GM19467 (cell line): Measurements from ENCODE around the gene FAM131B.

Source experiments
- ATAC-seq: cut with Tn5 transposase; IDR thresholded peaks from one replicate; pipeline ENCODE4 v1.9.1; 2021; ENCODE audit warnings: mild to moderate bottlenecking, moderate library complexity; ENCODE audit not compliant: unreplicated experiment

Gene FAM131B

DNA sequence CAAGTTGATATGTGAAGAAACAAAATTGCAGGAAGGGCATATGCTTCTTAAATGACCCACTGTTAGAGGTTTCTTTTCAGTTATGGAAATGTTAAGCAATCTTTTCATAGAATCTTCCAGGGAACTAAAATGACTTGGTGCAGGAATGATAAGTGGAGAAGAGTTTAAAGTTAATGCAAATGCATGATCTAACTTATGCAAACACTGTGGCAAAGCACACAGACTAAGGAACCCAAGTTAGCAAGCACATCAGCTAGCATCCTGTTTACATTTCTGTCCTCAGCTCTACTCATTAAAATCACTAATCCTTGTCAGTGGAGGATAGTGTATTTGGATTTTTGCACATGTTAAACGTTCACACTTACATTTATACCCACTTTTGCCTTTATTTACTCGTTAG, 37.3 kb downstream of the FAM131B start:
- ATAC-seq, result peak; percentile 52

DNA sequence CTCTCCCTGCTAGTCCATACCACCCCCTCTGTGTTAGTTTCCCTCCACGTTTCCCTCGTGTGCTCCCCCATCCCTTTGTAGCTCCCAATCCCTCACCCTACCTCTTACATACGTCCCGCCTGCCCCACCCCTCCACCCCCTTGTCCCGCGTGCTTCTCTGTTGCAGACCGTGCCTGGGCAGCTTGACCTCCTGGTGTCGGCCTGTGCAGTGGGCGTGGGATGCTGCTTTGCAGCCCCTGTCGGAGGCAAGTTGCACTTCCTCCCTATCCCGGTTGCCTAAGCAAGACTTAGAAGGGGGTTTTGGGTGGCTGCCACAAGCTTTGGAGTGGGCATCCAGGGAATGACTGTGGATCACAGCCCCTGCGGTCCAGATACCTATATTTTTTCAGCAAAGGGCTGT, 38.9 kb downstream of the FAM131B start:
- ATAC-seq, result no peak

DNA sequence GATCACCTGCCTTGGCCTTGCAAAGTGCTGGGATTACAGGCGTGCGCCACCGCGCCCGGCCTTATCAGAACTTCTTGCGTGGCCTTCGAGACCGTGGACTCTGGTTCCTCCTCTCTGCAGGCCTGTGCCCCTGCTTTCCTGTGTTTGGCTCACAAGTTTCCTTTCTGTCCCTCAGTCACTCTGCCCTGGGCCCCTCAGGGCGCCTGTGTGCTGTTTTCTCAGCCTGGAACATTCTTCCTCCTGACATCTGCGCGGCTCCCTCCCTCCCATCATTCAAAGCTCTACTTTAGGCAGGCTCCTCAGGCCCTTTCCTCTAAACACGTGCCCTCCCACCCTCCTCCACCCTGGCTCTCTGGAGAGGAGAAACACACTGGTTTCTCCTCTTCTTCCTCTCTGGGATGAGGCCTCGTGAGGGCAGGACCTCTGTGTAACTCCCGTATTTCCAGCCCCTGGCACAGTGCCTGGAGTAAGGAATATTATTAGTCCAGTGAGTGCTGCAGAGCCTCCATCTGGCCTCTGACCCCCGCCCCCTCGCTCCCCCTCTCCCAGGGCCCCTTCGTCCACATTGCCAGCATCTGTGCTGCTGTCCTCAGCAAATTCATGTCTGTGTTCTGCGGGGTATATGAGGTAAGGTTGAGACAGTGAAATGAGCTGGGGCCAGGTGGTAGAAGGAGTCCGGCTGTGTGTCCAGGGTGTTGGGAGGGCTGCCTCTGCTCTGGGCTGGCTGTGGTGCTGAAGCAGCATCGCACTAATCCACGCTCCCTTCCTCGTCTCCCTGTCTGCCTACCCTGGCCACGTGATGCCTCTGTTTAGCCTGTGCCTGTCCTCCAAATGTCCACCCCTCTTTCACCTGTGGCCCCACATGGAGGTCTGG, 39.5 kb downstream of the FAM131B start:
- ATAC-seq, result no peak

DNA sequence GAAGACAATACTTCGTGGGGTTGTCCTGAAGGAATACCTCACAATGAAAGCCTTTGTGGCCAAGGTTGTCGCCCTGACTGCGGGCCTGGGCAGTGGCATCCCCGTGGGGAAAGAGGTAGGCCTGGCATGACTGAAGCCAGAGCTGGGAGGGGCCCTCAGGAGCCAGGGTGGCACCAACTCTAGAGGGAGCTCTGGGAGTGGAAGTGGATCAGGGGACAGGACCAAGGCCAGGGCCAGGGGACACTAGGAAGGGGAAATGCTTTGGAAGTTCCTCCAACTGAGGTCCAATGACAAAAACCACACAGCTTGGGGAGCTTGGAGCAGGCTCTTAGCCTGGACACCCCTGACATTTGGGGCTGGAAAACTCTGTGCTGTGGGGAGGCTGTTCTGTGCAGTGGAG, 40.8 kb downstream of the FAM131B start:
- ATAC-seq, result no peak

DNA sequence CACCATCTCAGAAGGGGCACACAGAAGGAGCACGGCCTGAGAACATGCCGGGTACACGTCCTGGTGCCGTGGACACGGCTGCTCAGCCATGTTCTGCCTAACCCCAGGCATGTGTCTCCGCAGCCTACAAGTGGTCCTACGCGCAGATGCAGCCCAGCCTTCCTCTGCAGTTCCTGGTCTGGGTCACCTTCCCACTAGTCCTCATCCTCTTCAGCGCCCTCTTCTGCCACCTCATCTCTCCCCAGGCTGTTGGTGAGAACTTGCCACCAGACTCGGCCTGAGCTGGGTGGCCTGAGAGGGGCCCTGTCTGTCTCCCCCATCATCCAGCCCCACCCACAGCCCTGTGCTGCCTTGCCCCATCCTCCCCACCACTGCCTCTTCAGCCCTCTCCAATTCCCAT, 41.3 kb downstream of the FAM131B start:
- no peak for ATAC-seq

DNA sequence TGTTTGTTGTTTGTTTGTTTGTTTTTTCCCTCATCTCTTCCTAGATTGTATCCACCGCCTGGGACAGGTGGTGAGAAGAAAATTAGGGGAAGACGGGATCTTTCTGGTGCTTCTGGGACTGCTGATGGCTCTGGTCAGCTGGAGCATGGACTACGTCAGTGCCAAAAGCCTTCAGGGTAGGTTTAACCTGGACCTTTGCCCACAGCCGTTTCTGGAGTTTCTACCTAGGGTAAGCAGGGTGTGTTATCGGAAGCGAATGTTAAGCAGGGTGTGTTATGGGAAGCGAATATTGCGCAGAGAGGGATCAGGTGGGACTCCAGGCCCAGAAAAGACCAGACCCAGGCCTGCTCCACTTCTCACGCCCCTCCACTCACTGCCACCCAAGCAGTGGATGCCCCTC, 41.9 kb downstream of the FAM131B start:
- ATAC-seq, result no peak

DNA sequence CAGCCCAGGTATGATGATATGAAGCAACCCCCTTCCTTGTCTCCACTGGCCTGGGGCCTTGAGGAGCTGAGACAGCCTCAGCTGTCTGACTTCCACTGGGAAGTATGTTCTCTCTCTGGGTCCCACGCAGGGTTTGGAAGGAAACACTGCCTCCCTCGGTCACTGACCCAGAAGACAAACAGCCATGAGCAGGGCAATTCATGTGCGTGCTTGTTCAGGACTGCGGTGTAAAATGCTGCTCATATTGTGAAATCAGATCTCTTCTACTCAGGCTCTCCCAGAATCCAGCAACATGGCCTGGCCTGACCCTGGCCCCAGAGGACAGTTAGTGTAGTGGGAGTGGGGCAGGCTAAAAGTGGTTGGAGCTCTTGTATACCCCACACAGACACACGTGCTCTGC, 43.9 kb downstream of the FAM131B start:
- no peak for ATAC-seq

DNA sequence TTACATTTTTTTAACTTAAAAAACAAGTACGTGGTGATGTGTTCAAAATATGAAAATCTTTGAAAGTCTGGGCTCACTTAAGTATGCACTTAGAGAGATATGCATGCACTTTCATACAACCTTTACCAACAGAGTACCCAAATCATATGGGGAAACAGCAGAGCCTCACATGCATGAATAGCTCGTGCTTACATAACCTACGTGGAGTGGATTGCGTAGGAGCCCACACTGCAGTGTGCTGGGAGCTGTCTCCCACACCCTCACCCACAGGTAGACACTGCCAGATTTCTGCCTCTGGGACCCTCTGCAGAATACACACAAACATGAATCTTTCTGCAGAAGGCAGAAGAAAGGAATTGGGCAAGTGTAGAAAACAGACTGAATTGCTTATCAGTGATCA, 46.0 kb downstream of the FAM131B start:
- ATAC-seq, result no peak

DNA sequence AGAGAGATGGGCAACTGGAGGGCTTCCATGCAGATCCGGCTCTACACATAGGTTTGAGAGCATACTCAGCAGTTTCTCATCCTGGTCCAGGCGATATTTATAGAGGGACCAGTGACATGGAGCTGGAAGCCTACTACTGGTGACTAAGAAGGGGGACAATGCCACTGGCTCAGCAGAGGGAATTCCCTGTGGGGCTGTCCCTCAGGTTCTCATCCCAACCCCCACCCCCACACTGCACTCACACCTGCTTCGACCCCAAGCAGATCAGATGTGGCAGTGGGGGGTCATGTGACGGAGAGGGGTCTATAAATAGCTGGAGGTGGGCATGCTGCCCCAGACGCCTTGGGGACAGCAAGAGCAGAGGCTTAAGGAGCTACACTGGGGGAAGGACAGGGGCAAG, 46.7 kb downstream of the FAM131B start, which contains the start of gene CLCN1:
Gene CLCN1 (plus strand): TSS at position 336 of the 400 bp plus-strand sequence. CDS start 102 bp downstream, outside the sequence.
- no peak for ATAC-seq

DNA sequence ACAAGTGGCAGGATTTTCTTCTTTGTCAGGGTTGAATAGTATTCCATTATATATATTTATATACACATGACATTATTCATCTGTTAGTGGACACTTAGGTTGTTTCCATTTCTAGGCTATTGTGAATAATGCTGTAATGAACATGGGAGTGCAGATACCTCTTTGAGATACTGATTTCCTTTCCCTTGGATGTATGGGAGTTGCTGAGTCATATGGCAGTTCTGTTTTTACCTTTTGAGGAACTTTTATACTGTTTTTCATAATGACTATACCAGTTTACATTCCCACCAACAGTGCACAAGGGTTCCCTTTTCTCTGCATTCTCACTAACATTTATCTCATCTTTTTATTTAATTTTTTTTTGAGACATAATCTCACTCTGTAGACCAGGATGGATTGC, 48.4 kb downstream of the FAM131B start:
- ATAC-seq, result no peak

DNA sequence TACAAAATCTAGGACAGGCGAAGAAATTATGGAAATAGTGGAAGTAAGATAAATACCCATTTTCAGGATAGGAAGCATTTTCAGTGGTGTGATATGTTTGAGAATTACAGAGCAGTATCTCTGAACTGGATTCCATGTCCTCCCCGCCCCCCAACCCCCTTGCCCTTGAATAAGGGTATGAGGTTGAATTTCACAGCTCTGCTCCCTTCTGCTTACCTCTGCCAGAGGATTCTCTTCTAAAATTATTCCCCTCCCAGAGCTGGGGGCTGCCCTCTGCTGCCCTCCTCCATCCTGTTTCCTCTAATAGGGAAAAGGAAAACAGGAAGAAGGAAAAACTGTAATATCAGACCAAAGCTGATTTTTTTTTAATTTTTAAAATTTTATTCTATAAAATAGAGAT, 53.9 kb downstream of the FAM131B start:
- no peak for ATAC-seq

DNA sequence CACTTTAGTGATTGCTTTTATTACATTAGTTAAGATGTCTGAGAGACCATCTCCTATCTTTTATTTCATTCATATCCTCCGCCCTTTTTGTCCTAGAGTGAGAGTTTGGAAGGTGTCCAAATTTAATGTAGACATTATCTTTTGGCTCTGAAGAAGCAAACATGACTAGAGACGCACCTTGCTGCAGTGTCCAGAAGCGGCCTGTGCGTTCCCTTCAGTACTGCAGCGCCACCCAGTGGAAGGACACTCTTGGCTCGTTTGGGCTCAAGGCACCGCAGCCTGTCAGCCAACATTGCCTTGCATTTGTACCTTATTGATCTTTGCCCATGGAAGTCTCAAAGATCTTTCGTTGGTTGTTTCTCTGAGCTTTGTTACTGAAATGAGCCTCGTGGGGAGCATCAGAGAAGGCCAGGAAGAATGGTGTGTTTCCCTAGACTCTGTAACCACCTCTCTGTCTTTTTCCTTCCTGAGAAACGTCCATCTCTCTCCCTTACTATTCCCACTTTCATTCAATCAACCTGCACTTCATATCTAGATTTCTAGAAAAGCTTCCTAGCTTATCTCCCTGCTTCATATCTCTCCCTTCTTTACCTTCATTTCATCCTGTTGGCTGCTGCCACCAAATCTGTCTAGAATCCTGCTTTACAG, 57.0 kb downstream of the FAM131B start:
- ATAC-seq, result no peak

DNA sequence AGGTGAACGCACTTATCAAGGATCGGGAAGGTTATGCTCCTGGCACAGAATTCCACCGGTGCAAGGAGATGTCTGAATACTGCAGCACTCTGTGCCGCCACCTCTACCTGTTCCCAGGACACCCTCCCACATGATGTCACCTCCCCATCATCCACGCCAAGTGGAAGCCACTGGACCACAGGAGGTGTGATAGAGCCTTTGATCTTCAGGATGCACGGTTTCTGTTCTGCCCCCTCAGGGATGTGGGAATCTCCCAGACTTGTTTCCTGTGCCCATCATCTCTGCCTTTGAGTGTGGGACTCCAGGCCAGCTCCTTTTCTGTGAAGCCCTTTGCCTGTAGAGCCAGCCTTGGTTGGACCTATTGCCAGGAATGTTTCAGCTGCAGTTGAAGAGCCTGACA, 57.6 kb downstream of the FAM131B start:
- no peak for ATAC-seq

DNA sequence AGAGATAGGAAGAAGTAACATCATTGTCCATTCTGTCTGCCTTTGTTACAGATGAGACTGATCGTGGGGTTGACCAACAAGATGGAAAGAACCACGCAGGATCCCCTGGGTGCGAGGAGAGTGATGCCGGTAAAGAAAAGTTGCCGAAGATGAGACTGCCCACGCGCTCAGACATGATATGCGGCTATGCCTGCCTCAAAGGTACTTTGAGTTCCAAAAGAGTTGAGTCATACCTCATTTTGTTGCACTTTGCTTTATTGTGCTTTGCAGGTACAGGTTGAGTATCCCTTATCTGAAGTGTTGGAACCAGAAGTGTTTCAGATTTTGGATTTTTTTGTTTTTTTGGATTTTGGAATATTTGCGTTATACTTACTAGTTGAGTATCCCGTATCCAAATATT, 58.8 kb downstream of the FAM131B start:
- no peak for ATAC-seq
